Head of caudate nucleus (tissue), 42 donors: ENCODE results near the gene CDC14A.

Experiments
- DNase-seq, 42 donors: peaks; one replicate each; pipeline versions ENCODE4 v3.0.0 to v3.0.0-alpha.2; 2020 to 2021; ENCODE audit warnings: mixed read lengths in 7 of 42
- intact Hi-C: fragments of 100-400 bp; cut with DNase I; formaldehyde crosslinking; loops from one replicate; pipeline ENCODE4 v1.15.0; 2022

Gene CDC14A

GRCh38 chr1:100461222-100461621 lies 108.9 kb downstream of the CDC14A start:
- intact Hi-C loops: loop anchor here (5.0 kb wide), 1 partner anchor 406 kb away; no protein-coding TSS in a partner anchor
- peak in 3 of 42 donors; percentile 17 to 50 (median 19) for DNase-seq

- intact Hi-C loops: loop anchor here (5.0 kb wide), 1 partner anchor 405 kb away; no protein-coding TSS in a partner anchor
- DNase-seq: no peak
These were observed 110.2 kb downstream of the CDC14A start for GRCh38 chr1:100462326-100463025.

GRCh38 chr1:100463791-100464424 lies 111.6 kb downstream of the CDC14A start:
- intact Hi-C loops: loop anchor here (5.0 kb wide), 1 partner anchor 403 kb away; no protein-coding TSS in a partner anchor

GRCh38 chr1:100469578-100469977 lies 117.3 kb downstream of the CDC14A start:
- no peak for DNase-seq
- intact Hi-C loops: no loop called here

More at GRCh38 chr1:100463791-100464424, 111.6 kb downstream of the CDC14A start:
- DNase-seq: peak; percentile 53 to 91 (median 76)

GRCh38 chr1:100474834-100475233 lies 122.5 kb downstream of the CDC14A start:
- intact Hi-C loops: no loop called here
- DNase-seq: no peak

GRCh38 chr1:100476735-100477290 lies 124.5 kb downstream of the CDC14A start:
- intact Hi-C loops: no loop called here
- DNase-seq: no peak

GRCh38 chr1:100478816-100479215 lies 126.5 kb downstream of the CDC14A start:
- DNase-seq: no peak
- intact Hi-C loops: no loop called here

GRCh38 chr1:100479620-100480338 lies 127.5 kb downstream of the CDC14A start:
- no peak for DNase-seq
- intact Hi-C loops: no loop called here

GRCh38 chr1:100481303-100481702 lies 129.0 kb downstream of the CDC14A start:
- intact Hi-C loops: no loop called here
- DNase-seq: no peak

GRCh38 chr1:100482167-100482566 lies 129.9 kb downstream of the CDC14A start:
- DNase-seq: no peak
- intact Hi-C loops: no loop called here

GRCh38 chr1:100482748-100483147 lies 130.4 kb downstream of the CDC14A start:
- no peak for DNase-seq

GRCh38 chr1:100483230-100483629 lies 130.9 kb downstream of the CDC14A start:
- intact Hi-C loops: no loop called here
- no peak for DNase-seq

More at GRCh38 chr1:100482748-100483147, 130.4 kb downstream of the CDC14A start:
- intact Hi-C loops: no loop called here

- intact Hi-C loops: no loop called here
- DNase-seq: no peak
These were observed 133.6 kb downstream of the CDC14A start for GRCh38 chr1:100485855-100486258.

GRCh38 chr1:100494393-100495084 lies 142.2 kb downstream of the CDC14A start:
- intact Hi-C loops: no loop called here
- no peak for DNase-seq

- intact Hi-C loops: no loop called here
- DNase-seq: no peak
These were observed 144.6 kb downstream of the CDC14A start for GRCh38 chr1:100496896-100497295.

GRCh38 chr1:100497796-100498195 lies 145.5 kb downstream of the CDC14A start:
- no peak for DNase-seq
- intact Hi-C loops: no loop called here

GRCh38 chr1:100499194-100499811 lies 147.0 kb downstream of the CDC14A start:
- intact Hi-C loops: no loop called here
- DNase-seq: no peak

GRCh38 chr1:100502052-100502792 lies 149.9 kb downstream of the CDC14A start:
- intact Hi-C loops: no loop called here
- no peak for DNase-seq
